HG03520 (cell line): Measurements from ENCODE around the gene C17orf75.

Source experiments
- ATAC-seq: cut with Tn5 transposase; IDR thresholded peaks from one replicate; pipeline ENCODE4 v1.9.1; 2021; ENCODE audit warnings: mild to moderate bottlenecking, moderate library complexity; ENCODE audit not compliant: unreplicated experiment

C17orf75 gene

DNA sequence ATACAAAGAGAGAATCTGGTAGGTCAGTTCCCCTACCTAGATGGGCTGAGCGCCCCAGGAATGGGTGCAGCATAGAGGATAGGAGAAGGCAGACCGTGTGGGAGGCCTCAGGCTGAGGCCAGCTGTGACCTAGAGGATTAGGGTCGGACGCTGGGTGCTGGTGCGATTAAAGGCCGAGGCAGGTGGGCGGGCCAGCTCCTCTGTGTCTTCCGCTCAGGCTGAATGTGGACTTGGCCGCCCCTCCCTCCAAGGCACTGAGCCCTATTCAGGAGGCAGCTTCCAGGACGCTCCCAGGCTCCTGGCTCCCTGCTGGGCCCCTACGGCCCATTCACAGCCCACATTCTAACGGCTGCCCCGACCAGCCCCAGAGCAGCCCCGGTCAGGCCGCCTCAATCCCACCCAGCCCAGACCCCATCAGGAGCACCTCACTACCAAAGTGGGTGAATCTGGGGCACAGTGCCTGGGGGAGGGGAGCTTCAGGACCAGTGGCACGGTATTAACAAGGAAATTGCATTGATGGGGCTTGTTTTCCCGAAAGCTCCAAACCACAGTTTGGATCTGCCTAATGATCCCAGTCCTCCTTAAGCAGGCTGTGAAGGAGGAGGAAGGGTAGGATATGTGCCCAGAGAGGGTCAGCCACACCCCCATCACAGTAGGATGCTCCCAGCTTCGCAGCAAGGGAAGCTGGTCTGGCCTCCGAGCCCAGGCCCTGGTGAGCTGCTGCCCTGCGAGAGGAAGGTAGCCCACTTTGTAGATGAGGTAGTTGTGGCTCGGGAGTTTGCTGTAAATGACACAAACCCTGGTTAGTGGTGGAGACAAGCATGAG, 61.9 kb downstream of the C17orf75 start:
- ATAC-seq, result no peak

- no peak for ATAC-seq
Observed at GRCh38 chr17:32278815-32279214, 63.2 kb downstream of the C17orf75 start.
